SK-N-MC (cell line): ENCODE data around the gene CELF2.

Experiments
- EZH2 ChIP-seq: fragments of 200-600 bp; sonication (generic); IDR thresholded peaks from one replicate; pipeline ENCODE4 v1.6.1; 2017; ENCODE audit warnings: antibody characterized with exemption
- FOXP2 ChIP-seq: optimal IDR thresholded peaks from 2 replicates; pipeline ENCODE3; 2011; ENCODE audit warnings: mild to moderate bottlenecking, moderate library complexity; ENCODE audit not compliant: insufficient read depth; ENCODE audit errors: extremely low read length, control extremely low read depth
- POLR2AphosphoS5 ChIP-seq: IDR thresholded peaks from 2 replicates; pipeline ENCODE4 v1.6.1; 2012; ENCODE audit warnings: mild to moderate bottlenecking, low read depth, low read length, borderline replicate concordance

DNA sequence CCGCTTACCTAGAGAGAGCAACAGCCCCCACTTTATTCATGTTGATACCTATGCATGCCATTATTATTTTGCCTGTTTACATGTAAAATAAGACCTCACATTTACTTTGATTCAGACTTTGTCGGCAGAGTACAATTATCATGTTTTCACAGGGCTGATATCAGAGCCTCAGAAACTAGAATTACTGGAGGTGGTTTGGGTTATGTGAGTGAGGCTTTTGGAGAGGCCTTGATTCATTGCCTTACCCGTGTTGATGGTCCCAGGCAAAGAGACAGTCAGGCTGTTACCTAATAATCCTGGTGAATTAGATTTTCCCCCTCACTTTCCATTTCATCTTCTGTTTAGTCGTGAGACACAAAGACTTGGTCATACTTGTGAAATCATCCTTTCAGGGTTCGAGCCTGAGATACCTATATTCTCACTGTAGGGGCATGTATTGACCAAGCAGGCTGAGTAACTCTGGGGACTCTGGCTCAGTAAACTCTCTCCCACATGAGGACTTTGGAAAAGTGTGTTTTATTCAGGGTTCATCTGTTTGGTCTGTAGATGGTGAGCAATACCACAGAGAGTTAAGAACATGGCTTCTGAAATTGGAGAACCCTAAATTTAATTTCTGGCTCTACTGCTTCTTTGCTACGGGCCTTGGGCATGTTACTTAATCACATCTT lies 150.9 kb downstream of the CELF2 start:
- TF ChIP-seq EZH2 (no peak), POLR2AphosphoS5 (no peak), FOXP2 (no peak)
